Bronchial epithelial cell (primary cell): Measurements from ENCODE around the gene JAM3. TPM values are rescaled to one million over a fixed set of nuclear protein-coding genes. Genes with fewer than 3 reads are reported as not detected.

ENCODE experiments used
- DNase-seq: peaks from one replicate; pipeline ENCODE4 v3.0.0-alpha.2; 2010; ENCODE audit warnings: low read depth
- FAIRE-seq: peaks from 2 replicates; lab custom pipeline; 2011; peaks lifted over from hg19 to GRCh38; lab: Jason Lieb, UNC
- H3K27me3 ChIP-seq: 2 replicates; pipeline ENCODE4 v1.5.1; 2011; ENCODE audit warnings: low read length; ENCODE audit not compliant: control insufficient read depth, insufficient read depth
- H3K36me3 ChIP-seq: 2 replicates; pipeline ENCODE4 v1.5.1; 2011; ENCODE audit warnings: low read length; ENCODE audit not compliant: control insufficient read depth, insufficient read depth
- H3K4me3 ChIP-seq: 2 replicates; pipeline ENCODE4 v1.5.1; 2011; ENCODE audit warnings: mild to moderate bottlenecking, low read depth, low read length, control low read depth
- CTCF ChIP-seq: IDR thresholded peaks from 2 replicates; pipeline ENCODE4 v1.5.1; 2011; ENCODE audit warnings: mild to moderate bottlenecking, moderate library complexity, low read length, control low read depth, inconsistent platforms; ENCODE audit not compliant: insufficient read depth, severe bottlenecking
- total RNA-seq: library from RNA; depleted of rRNA; stranded (reverse); fragments of >200 nt; gene quantifications from 2 replicates; pipeline ENCODE4 v1.2.1, GENCODE V29; 2014

JAM3 gene
- total RNA-seq, 1 donor from 2014 or later: 1.6 TPM

GRCh38 chr11:134030853-134031252 is 38.0 kb upstream of the JAM3 start:
- Histone ChIP-seq H3K4me3 (no peak overlapping the region), H3K27me3 (peaks cover 5% of the 10 kb centered on the region), H3K36me3 (no peaks in the 10 kb centered on the region)
- FAIRE-seq (no peak), DNase-seq (no peak)
- no peak for TF ChIP-seq CTCF

GRCh38 chr11:134032043-134032442 is 36.8 kb upstream of the JAM3 start:
- Histone ChIP-seq H3K27me3 (peaks cover 5% of the 10 kb centered on the region), H3K36me3 (no peaks in the 10 kb centered on the region), H3K4me3 (no peak overlapping the region)
- DNase-seq (no peak), FAIRE-seq (no peak)
- no peak for TF ChIP-seq CTCF

- FAIRE-seq (no peak), DNase-seq (no peak)
- Histone ChIP-seq H3K36me3 (no peaks in the 10 kb centered on the region), H3K27me3 (peaks cover 5% of the 10 kb centered on the region), H3K4me3 (no peak overlapping the region)
- TF ChIP-seq CTCF: no peak
Observed at GRCh38 chr11:134032501-134033091, 36.3 kb upstream of the JAM3 start.

- H3K27me3 ChIP-seq: peaks cover 5% of the 10 kb centered on the region
- no peaks in the 10 kb centered on the region for H3K36me3 ChIP-seq
- TF ChIP-seq CTCF: no peak
- DNase-seq: no peak
- H3K4me3 ChIP-seq: no peak overlapping the region
- FAIRE-seq: no peak
Observed at GRCh38 chr11:134033276-134033675, 35.6 kb upstream of the JAM3 start.

GRCh38 chr11:134033696-134034491 is 35.0 kb upstream of the JAM3 start:
- Histone ChIP-seq H3K36me3 (no peaks in the 10 kb centered on the region), H3K27me3 (peaks cover 4% of the 10 kb centered on the region), H3K4me3 (no peak overlapping the region)
- peak; percentile 80 for DNase-seq
- no peak for TF ChIP-seq CTCF
- no peak for FAIRE-seq
